Measurements from ENCODE around the gene MBNL1.

DNA sequence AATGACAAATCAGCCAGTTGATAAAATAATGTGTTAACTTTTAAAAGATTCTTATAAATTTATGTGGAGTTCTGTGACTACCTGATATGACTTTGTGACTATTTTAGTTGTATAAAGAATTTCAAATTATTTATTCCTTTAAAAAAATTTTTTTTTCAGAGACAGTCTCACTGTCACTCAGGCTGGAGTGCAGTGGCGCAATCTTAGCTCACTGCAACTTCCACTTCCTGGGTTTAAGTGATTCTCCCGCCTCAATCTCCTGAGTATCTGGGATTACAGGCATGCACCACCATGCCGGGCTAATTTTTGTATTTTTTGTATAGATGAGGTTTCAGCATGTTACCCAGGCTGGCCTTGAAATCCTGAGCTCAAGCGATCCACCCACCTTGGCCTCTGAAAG, 48.5 kb downstream of the MBNL1 start:
- TF ChIP-seq, protein P1, sequence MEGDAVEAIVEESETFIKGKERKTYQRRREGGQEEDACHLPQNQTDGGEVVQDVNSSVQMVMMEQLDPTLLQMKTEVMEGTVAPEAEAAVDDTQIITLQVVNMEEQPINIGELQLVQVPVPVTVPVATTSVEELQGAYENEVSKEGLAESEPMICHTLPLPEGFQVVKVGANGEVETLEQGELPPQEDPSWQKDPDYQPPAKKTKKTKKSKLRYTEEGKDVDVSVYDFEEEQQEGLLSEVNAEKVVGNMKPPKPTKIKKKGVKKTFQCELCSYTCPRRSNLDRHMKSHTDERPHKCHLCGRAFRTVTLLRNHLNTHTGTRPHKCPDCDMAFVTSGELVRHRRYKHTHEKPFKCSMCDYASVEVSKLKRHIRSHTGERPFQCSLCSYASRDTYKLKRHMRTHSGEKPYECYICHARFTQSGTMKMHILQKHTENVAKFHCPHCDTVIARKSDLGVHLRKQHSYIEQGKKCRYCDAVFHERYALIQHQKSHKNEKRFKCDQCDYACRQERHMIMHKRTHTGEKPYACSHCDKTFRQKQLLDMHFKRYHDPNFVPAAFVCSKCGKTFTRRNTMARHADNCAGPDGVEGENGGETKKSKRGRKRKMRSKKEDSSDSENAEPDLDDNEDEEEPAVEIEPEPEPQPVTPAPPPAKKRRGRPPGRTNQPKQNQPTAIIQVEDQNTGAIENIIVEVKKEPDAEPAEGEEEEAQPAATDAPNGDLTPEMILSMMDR (IDR thresholded peaks at IDR 0.05; ENCODE audit: low read depth, low read length, poor library complexity, severe bottlenecking): no peak
- no peak for TF ChIP-seq EZH2phosphoT487 (IDR thresholded peaks at IDR 0.05; ENCODE audit: borderline replicate concordance, low read length)
